ENCODE measurements around the gene C14orf180. TPM values are rescaled to one million over a fixed set of nuclear protein-coding genes. Genes with fewer than 3 reads are reported as not detected.

The C14orf180 gene
- total and polyA plus RNA-seq, 2 of the 8 experiments (the other 6 are each of a cell fraction or from before 2014, with no cell fraction given): not detected

GRCh38 chr14:104604458-104605449 is 25.2 kb downstream of the C14orf180 start, which contains the start of gene TMEM179:
Gene TMEM179 (minus strand): TSS chr14:104604772. CDS start chr14:104604741, 31 bp downstream.
- 12% methylated on average over 78 of the region's 91 CpGs; no CpG with 5 or more reads in 1 of the 2 experiments for WGBS, 2 experiments (ENCODE audit: extremely low coverage in 1 of 2, insufficient coverage in 1 of 2, insufficient read length in 1 of 2, insufficient replicate concordance in 2 of 2, low coverage in 1 of 2, low lambda C conversion rate in 2 of 2, missing lambda C conversion rate in 1 of 2)
- no peak within 1 kb of the TSS for H3K27ac ChIP-seq (ENCODE audit: low read depth, low read length)
- H3K4me2 ChIP-seq (ENCODE audit: insufficient read depth in 1 of 2, low read depth in 2 of 2, low read length in 2 of 2): peak within 1 kb of the TSS; percentile 65 to 88
- H3K56ac ChIP-seq (replicated peaks; ENCODE audit: insufficient read length, low read depth, low read length): no peak within 1 kb of the TSS
- H3K79me1 ChIP-seq (ENCODE audit: low read depth, low read length): no peaks in the 10 kb centered on the region
- H2BK12ac ChIP-seq (ENCODE audit: low read depth, low read length): no peak within 1 kb of the TSS
- no peak within 1 kb of the TSS for H2BK5ac ChIP-seq (ENCODE audit: low read depth, low read length)
- no peaks in the 10 kb centered on the region for H3K36me3 ChIP-seq (ENCODE audit: control insufficient read depth in 2 of 4, insufficient read depth in 4 of 4, low read length in 3 of 4)
- H4K8ac ChIP-seq (ENCODE audit: extremely low read depth, insufficient read depth, low read length): peak within 1 kb of the TSS; percentile 90; the same call in 1 of the 2 replicates
- H2BK15ac ChIP-seq (ENCODE audit: low read length): 0 out of 2 replicates have a peak within 1 kb of the TSS, but pooled peaks have one; percentile 72
- H3K27me3 ChIP-seq (replicated peaks in 1 of 4; ENCODE audit: control insufficient read depth in 3 of 4, extremely low read depth in 1 of 4, insufficient read depth in 3 of 4, low read length in 3 of 4): peaks cover 2 to 24% (median 15%) of the 10 kb centered on the region in 4 experiments
- no peaks in the 10 kb centered on the region for H4K20me1 ChIP-seq (replicated peaks in 1 of 2; ENCODE audit: control insufficient read depth in 1 of 2, insufficient read depth in 2 of 2, low read length in 2 of 2)
- no peak within 1 kb of the TSS for H4K91ac ChIP-seq (replicated peaks; ENCODE audit: insufficient read length, low read length)
- no peak within 1 kb of the TSS for H3K23ac ChIP-seq (ENCODE audit: insufficient read length)
- peaks cover 6% of the 10 kb centered on the region; the same call in 1 of the 2 replicates for H3K23me2 ChIP-seq (ENCODE audit: low read depth, low read length)
- peak within 1 kb of the TSS; percentile 78 for H3K18ac ChIP-seq (ENCODE audit: extremely low read depth, low read length)
- DNase-seq (ENCODE audit: low read depth in 1 of 2, low spot score in 2 of 2) (peak; percentile 15 to 84), FAIRE-seq (no peak)
- peak within 1 kb of the TSS; percentile 37 to 65 (median 38) for H3K4me3 ChIP-seq (ENCODE audit: extremely low read depth in 1 of 4, insufficient read depth in 2 of 4, low read depth in 3 of 4, low read length in 4 of 4)
- H3K9me3 ChIP-seq (ENCODE audit: insufficient read depth in 2 of 2, low read depth in 1 of 2, low read length in 1 of 2): no peaks in the 10 kb centered on the region
- H4K5ac ChIP-seq (ENCODE audit: insufficient read length, low read depth, low read length): no peak within 1 kb of the TSS
- H2AK5ac ChIP-seq (ENCODE audit: low read depth, low read length): no peak within 1 kb of the TSS
- H3K79me2 ChIP-seq (ENCODE audit: control insufficient read depth in 1 of 2, insufficient read depth in 2 of 2, low read length in 2 of 2): no peaks in the 10 kb centered on the region
- H2BK20ac ChIP-seq (ENCODE audit: low read length): no peak within 1 kb of the TSS
- H3K14ac ChIP-seq (ENCODE audit: insufficient read length): no peak within 1 kb of the TSS
- no peak within 1 kb of the TSS for H2BK120ac ChIP-seq (replicated peaks; ENCODE audit: low read depth, low read length)
- H3K4me1 ChIP-seq (replicated peaks in 1 of 4; ENCODE audit: control insufficient read depth in 3 of 4, insufficient read depth in 4 of 4, low read length in 3 of 4): peaks cover 0 to 9% (median 3%) of the 10 kb centered on the region in 4 experiments; a peak in 4 of 7 replicates
- peak within 1 kb of the TSS; percentile 82 for H3K4ac ChIP-seq (replicated peaks; ENCODE audit: insufficient read length, low read depth, low read length)
- H2AFZ ChIP-seq (ENCODE audit: low read length): peak within 1 kb of the TSS; percentile 83; the same call in 1 of the 2 replicates
- CTCF ChIA-PET (ENCODE audit: partially characterized antibody): interaction anchor here (0.6 to 1.2 kb wide), 7 partner anchors 11 to 227 kb away, joined by 3 to 5 read pairs (median 3); no protein-coding TSS in a partner anchor
- POLR2A ChIA-PET (ENCODE audit: partially characterized antibody): interaction anchor here (1.4 to 1.6 kb wide), 2 partner anchors 11 to 73 kb away, joined by 4 to 5 read pairs; no protein-coding TSS in a partner anchor
- H3K9ac ChIP-seq (replicated peaks in 1 of 4; ENCODE audit: extremely low read depth in 1 of 4, low read depth in 3 of 4, low read length in 3 of 4): 0 out of 7 replicates have a peak within 1 kb of the TSS, but pooled peaks of 1 of the 4 experiments have one; percentile 4
- TF ChIP-seq SP2 (IDR thresholded peaks at IDR 0.05; ENCODE audit: low read length) (no peak), EZH2 (IDR thresholded peaks at IDR 0.05; ENCODE audit: low read depth, low read length, severe bottlenecking) (no peak), USF2 (IDR thresholded peaks at IDR 0.05; ENCODE audit: low read length) (no peak), HDAC2 (IDR thresholded peaks at IDR 0.05; ENCODE audit: borderline replicate concordance in 1 of 2, low read depth in 2 of 2, low read length in 2 of 2) (peak; percentile 20 to 25; a peak in 1 of 4 replicates), POU5F1 (IDR thresholded peaks at IDR 0.05; ENCODE audit: low read depth, low read length) (no peak), NANOG (IDR thresholded peaks at IDR 0.05; ENCODE audit: insufficient read depth, low read depth, low read length, poor library complexity, severe bottlenecking) (no peak), EGR1 (IDR thresholded peaks at IDR 0.05; ENCODE audit: borderline replicate concordance, low read depth, low read length) (0 out of 2 replicates have a peak, but pooled peaks have one; percentile 47), CHD1 (IDR thresholded peaks at IDR 0.05; ENCODE audit: low read depth, low read length) (no peak), POLR2AphosphoS5 (IDR thresholded peaks at IDR 0.05; ENCODE audit: low read depth, low read length) (no peak)
